Measurements from ENCODE around the gene GCG. TPM values are rescaled to one million over a fixed set of nuclear protein-coding genes. Genes with fewer than 3 reads are reported as not detected.

GCG gene
- total and polyA plus RNA-seq, 8 donors, result 0.50 to 59.5 (median 2.8) TPM; not detected in 4

DNA sequence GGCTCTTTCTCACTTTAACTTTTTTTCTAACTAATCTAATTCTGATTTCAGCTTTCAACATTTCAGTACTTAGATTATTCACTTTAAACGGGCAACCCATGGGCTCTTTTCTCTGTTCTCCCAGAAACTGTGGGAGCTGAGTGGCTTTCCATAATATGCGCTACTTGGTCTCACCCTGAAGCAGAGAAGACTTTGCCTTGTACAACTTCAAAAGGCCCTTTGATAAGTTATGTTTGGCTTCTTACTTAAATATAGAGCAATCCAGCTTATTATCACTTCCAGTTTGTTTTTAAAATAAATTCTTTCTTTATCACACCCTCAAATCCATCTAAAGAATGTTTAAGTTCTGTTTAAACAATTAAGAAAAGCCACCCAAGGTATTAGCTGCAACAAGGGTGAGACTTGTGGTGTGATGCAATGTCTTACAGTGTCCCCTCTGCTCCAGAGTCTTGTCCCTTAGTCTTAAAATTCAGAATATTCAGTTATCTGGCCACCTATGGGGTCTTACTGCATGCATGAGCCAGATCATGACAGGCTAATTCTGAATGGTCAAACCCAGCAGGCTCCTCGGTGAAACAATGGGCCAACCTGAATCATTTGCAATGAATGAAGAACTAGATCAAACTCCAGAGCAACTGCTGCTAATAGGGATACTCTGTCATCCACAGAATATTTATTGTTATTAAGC lies 38.8 kb downstream of the GCG start:
- Histone ChIP-seq H3K4me1 (peaks cover 0 to 23% (median 13%) of the 10 kb centered on the region in 4 donors), H3K36me3 (no peaks in the 10 kb centered on the region), H3K27ac (no peak overlapping the region), H3K9me3 (peaks cover 0 to 7% (median 2%) of the 10 kb centered on the region in 4 donors), H3K4me3 (no peak overlapping the region), H3K27me3 (no peaks in the 10 kb centered on the region)
- no peak for DNase-seq
- WGBS, 5 donors, result 34 to 62% (median 52%) methylated on average over 3 of the region's 3 CpGs
- intact Hi-C loops (cut with DNase I; ENCODE audit: low total_unique reads), result no loop called here
- TF ChIP-seq CTCF (IDR thresholded peaks at IDR 0.05) (no peak), POLR2AphosphoS5 (IDR thresholded peaks at IDR 0.05) (no peak), EP300 (IDR thresholded peaks at IDR 0.05) (no peak), POLR2A (IDR thresholded peaks at IDR 0.05) (no peak)

DNA sequence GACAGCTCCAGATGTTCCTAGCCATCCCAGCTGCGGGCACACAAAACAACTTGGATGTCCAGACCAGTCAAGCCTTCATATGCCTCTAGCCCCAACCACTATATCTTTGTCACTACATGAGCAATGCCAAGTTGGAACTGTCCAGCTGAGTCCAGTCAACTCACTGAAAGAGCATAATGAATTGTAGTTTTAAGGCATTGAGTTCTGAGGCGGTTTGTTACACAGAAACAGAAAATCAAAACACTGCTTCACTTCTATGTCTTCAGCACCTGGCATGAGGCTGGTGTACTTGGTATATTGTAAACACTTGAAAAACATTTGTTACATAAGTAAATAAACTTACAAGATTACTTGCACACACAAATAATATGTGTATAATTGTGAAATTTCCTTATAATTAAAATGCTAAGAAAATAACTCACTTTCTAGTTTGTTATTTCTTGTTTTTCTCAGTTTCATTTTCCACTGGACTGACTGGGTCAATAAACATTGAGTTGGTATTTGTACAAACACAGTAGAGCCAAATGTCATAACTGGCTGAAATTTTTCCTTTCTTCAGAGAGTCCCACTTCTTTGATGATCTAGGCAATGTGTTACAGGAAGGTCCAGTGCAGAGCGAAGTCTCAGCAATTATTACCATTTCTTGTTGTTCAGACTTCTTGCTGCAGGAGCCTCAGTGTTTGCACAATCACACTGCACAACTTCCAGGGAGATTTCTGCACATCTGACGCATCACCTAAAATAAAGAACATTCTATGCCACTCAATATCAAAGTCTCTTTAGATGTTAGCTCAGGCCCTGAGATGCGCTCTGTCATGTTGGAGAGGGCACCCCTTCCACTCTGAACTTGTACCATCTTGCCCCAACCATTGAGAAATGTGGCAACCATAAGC lies 39.8 kb downstream of the GCG start:
- DNase-seq, result no peak
- no peak overlapping the region for H3K4me3 ChIP-seq

DNA sequence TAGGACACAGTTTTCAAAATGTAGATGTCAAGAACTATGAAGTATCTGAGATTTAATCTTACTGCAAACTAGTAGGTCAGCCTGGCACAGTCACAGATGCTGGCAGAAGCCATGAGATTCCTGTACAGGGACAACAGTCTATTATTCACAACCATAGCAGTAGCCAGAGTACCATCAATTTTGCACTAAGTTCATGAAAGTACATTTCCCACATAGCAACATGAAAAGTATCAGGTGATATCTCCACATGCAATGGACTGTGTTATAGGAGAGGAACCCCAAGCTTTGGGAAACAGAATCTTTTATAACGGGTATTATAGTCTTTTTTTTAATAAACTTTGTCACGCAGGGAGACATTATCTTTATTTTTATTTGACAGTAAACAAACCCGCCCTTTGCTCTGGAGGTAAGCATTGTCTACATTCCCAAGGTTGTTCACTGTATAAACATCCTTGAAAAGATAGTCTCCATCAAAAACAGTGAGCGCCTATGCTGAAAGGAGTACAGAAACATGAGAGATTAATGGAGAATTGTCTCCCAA lies 44.6 kb downstream of the GCG start:
- TF ChIP-seq POLR2A (IDR thresholded peaks at IDR 0.05) (no peak), EP300 (IDR thresholded peaks at IDR 0.05) (no peak), CTCF (IDR thresholded peaks at IDR 0.05) (no peak), POLR2AphosphoS5 (IDR thresholded peaks at IDR 0.05) (no peak)
- 31 to 52% (median 34%) methylated on average over 4 of the region's 4 CpGs for WGBS, 5 donors
- DNase-seq, result no peak

More for the DNA sequence above, 39.8 kb downstream of the GCG start:
- TF ChIP-seq EP300 (IDR thresholded peaks at IDR 0.05) (no peak), POLR2AphosphoS5 (IDR thresholded peaks at IDR 0.05) (no peak), POLR2A (IDR thresholded peaks at IDR 0.05) (no peak), CTCF (IDR thresholded peaks at IDR 0.05) (no peak)
- 82 to 93% (median 84%) methylated on average over 5 of the region's 5 CpGs for WGBS, 5 donors
- H3K4me1 ChIP-seq, result peaks cover 0 to 27% (median 13%) of the 10 kb centered on the region in 4 donors
- peaks cover 0 to 7% (median 2%) of the 10 kb centered on the region in 4 donors for H3K9me3 ChIP-seq
- intact Hi-C loops (cut with DNase I; ENCODE audit: low total_unique reads), result no loop called here
- H3K27me3 ChIP-seq, result no peaks in the 10 kb centered on the region
- H3K36me3 ChIP-seq, result no peaks in the 10 kb centered on the region
- no peak overlapping the region for H3K27ac ChIP-seq

GRCh38 chr2:162106746-162107145 lies 45.3 kb downstream of the GCG start:
- Histone ChIP-seq H3K27me3 (no peaks in the 10 kb centered on the region), H3K4me3 (no peak overlapping the region), H3K9me3 (no peaks in the 10 kb centered on the region), H3K27ac (no peak overlapping the region), H3K36me3 (no peaks in the 10 kb centered on the region), H3K4me1 (peaks cover 0 to 5% (median 0%) of the 10 kb centered on the region in 4 donors)
- intact Hi-C loops (cut with DNase I; ENCODE audit: low total_unique reads), result no loop called here
- no peak for DNase-seq
- 73 to 94% (median 89%) methylated on average over 1 of the region's 1 CpG for WGBS, 5 donors
- TF ChIP-seq POLR2AphosphoS5 (IDR thresholded peaks at IDR 0.05), result no peak

More for the DNA sequence above, 44.6 kb downstream of the GCG start:
- no peaks in the 10 kb centered on the region for H3K9me3 ChIP-seq
- no peaks in the 10 kb centered on the region for H3K36me3 ChIP-seq
- no peaks in the 10 kb centered on the region for H3K27me3 ChIP-seq
- no peak overlapping the region for H3K4me3 ChIP-seq
- no peak overlapping the region for H3K27ac ChIP-seq
- intact Hi-C loops (cut with DNase I; ENCODE audit: low total_unique reads), result no loop called here
- H3K4me1 ChIP-seq, result peaks cover 0 to 7% (median under 1%) of the 10 kb centered on the region in 4 donors

Data from stomach (tissue), 9 donors.